ENCODE measurements around the gene GHR.

The GHR gene

GRCh38 chr5:42467572-42467971 lies 44.3 kb downstream of the GHR start:
- no peak for DNase-seq

GRCh38 chr5:42467981-42468524 lies 44.8 kb downstream of the GHR start:
- DNase-seq, result no peak

GRCh38 chr5:42483472-42484154 lies 60.4 kb downstream of the GHR start:
- DNase-seq, result no peak

- DNase-seq, result no peak
Observed at GRCh38 chr5:42487077-42487476, 63.8 kb downstream of the GHR start.

GRCh38 chr5:42487821-42488220 lies 64.6 kb downstream of the GHR start:
- no peak for DNase-seq

- DNase-seq, result no peak
Observed at GRCh38 chr5:42490831-42491230, 67.6 kb downstream of the GHR start.

GRCh38 chr5:42491699-42492098 lies 68.5 kb downstream of the GHR start:
- DNase-seq, result no peak

GRCh38 chr5:42492974-42493373 lies 69.7 kb downstream of the GHR start:
- no peak for DNase-seq

- no peak for DNase-seq
Observed at GRCh38 chr5:42494414-42494813, 71.2 kb downstream of the GHR start.

GRCh38 chr5:42495914-42496313 lies 72.7 kb downstream of the GHR start:
- DNase-seq, result no peak

- no peak for DNase-seq
Observed at GRCh38 chr5:42496397-42497156, 73.3 kb downstream of the GHR start.

GRCh38 chr5:42498000-42498399 lies 74.8 kb downstream of the GHR start:
- DNase-seq, result no peak

GRCh38 chr5:42499016-42499415 lies 75.8 kb downstream of the GHR start:
- no peak for DNase-seq

GRCh38 chr5:42500003-42500599 lies 76.9 kb downstream of the GHR start:
- DNase-seq, result no peak

- DNase-seq, result no peak
Observed at GRCh38 chr5:42502613-42503470, 79.6 kb downstream of the GHR start.

- DNase-seq, result no peak
Observed at GRCh38 chr5:42506662-42507061, 83.4 kb downstream of the GHR start.

GRCh38 chr5:42507451-42508097 lies 84.3 kb downstream of the GHR start:
- DNase-seq, result no peak

- no peak for DNase-seq
Observed at GRCh38 chr5:42513246-42513645, 90.0 kb downstream of the GHR start.

GRCh38 chr5:42514754-42515153 lies 91.5 kb downstream of the GHR start:
- no peak for DNase-seq

GRCh38 chr5:42515504-42515903 lies 92.3 kb downstream of the GHR start:
- no peak for DNase-seq

GRCh38 chr5:42516282-42517042 lies 93.2 kb downstream of the GHR start:
- no peak for DNase-seq

GRCh38 chr5:42517164-42517563 lies 93.9 kb downstream of the GHR start:
- no peak for DNase-seq

All from activated T-cell treated with anti-CD3 and anti-CD28 coated beads, Interleukin-2, amount 50 U/mL, for 48 hours (primary cell).